Small intestine (tissue), 7 donors: ENCODE results near the gene RAB34. TPM values are rescaled to one million over a fixed set of nuclear protein-coding genes. Genes with fewer than 3 reads are reported as not detected.
A peak's percentile ranks its signal among the peaks of the same experiment; 100 is the strongest.

Experiments
- DNase-seq, 2 donors: peaks; one replicate each; pipeline versions ENCODE4 v3.0.0 to v3.0.0-alpha.2; 2013
- FAIRE-seq: peaks from 2 replicates; lab custom pipeline; 2012; peaks lifted over from hg19 to GRCh38; lab: Jason Lieb, UNC
- H3K27ac ChIP-seq, 3 donors: one replicate each; pipeline ENCODE4 v1.5.1; 2013; ENCODE audit warnings: low read length in 2 of 3, mild to moderate bottlenecking in 2 of 3, control low read depth in 1 of 3, inconsistent platforms in 1 of 3, low read depth in 1 of 3, moderate library complexity in 1 of 3
- H3K27me3 ChIP-seq, 3 donors: one replicate each; pipeline ENCODE4 v1.6.1; 2013; ENCODE audit warnings: low read length in 3 of 3, inconsistent platforms in 1 of 3; ENCODE audit not compliant: control insufficient read depth in 3 of 3, insufficient read depth in 3 of 3
- H3K36me3 ChIP-seq, 3 donors: one replicate each; pipeline ENCODE4 v1.6.1; 2013; ENCODE audit warnings: low read length in 3 of 3, inconsistent platforms in 1 of 3, low read depth in 1 of 3, mild to moderate bottlenecking in 1 of 3, moderate library complexity in 1 of 3; ENCODE audit not compliant: control insufficient read depth in 3 of 3, insufficient read depth in 2 of 3
- H3K4me1 ChIP-seq, 3 donors: one replicate each; pipeline ENCODE4 v1.6.1; 2013; ENCODE audit warnings: low read length in 2 of 3, inconsistent platforms in 1 of 3, low read depth in 1 of 3, mild to moderate bottlenecking in 1 of 3, moderate library complexity in 1 of 3; ENCODE audit not compliant: control insufficient read depth in 3 of 3, insufficient read depth in 2 of 3
- H3K4me3 ChIP-seq, 3 donors: one replicate each; pipeline ENCODE4 v1.5.1; 2013; ENCODE audit warnings: low read length in 3 of 3, control low read depth in 1 of 3, inconsistent platforms in 1 of 3, low read depth in 1 of 3, mild to moderate bottlenecking in 1 of 3, moderate library complexity in 1 of 3
- H3K9me3 ChIP-seq, 2 donors: one replicate each; pipeline ENCODE4 v1.6.1; 2013; ENCODE audit warnings: low read depth in 1 of 2, low read length in 1 of 2; ENCODE audit not compliant: control insufficient read depth in 2 of 2, insufficient read depth in 1 of 2
- WGBS, 3 donors: extraction: QIAGEN DNeasy Blood & Tissue Kit; methylation state at CpG; one replicate each; pipeline ENCODE4 v1.1.7; 2013; 5-methylcytosine and 5-hydroxymethylcytosine counted together
- polyA plus RNA-seq, 4 donors: library from polyadenylated mRNA; stranded (reverse) in 3 of 4; unstranded in 1 of 4; fragments of 200-250 nt in 3 of 4; fragments of 120-200 nt in 1 of 4; gene quantifications; one replicate each; pipeline versions ENCODE4 v1.2.1 to v1.2.3, GENCODE V29; 2013
- donor health status: healthy with polysubstance abuse.
- donor health status: control.
- donor health status: control.
- donor health status: Bipolar disorder and iron deficiency.
- donor health status: healthy.

The RAB34 gene
- polyA plus RNA-seq, 4 donors, result 4.2 to 76.4 (median 32.2) TPM

DNA sequence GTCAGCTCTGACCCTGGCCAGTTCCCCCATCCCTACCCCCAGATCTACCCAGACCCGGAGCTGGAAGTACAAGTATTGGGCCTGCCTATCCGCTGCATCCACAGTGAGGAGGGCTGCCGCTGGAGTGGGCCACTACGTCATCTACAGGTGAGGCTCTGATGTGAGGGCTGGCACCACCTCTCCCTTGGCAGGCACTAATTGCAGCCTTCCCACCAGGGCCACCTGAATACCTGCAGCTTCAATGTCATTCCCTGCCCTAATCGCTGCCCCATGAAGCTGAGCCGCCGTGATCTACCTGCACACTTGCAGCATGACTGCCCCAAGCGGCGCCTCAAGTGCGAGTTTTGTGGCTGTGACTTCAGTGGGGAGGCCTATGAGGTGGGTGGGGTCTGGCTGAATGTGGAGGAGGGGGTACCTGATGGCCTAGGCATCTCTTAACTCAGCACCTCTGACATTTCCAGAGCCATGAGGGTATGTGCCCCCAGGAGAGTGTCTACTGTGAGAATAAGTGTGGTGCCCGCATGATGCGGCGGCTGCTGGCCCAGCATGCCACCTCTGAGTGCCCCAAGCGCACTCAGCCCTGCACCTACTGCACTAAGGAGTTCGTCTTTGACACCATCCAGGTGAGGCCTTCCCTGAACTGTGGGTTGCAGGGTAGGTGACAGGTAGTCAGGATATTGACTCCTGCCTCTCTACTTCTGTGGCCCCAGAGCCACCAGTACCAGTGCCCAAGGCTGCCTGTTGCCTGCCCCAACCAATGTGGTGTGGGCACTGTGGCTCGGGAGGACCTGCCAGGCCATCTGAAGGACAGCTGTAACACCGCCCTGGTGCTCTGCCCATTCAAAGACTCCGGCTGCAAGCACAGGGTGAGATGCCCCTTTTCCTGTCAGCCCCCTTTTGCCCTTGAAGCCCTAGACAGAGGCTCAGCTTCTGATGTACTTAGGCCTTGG is 30.4 kb upstream of the RAB34 start:
- no peak for DNase-seq
- Histone ChIP-seq H3K27me3 (no peaks in the 10 kb centered on the region), H3K36me3 (peaks cover 2 to 83% (median 17%) of the 10 kb centered on the region in 3 donors), H3K4me1 (peaks cover 0 to 39% (median 7%) of the 10 kb centered on the region in 3 donors), H3K4me3 (peak overlapping the region in 1 of 3 donors; percentile 26), H3K9me3 (no peaks in the 10 kb centered on the region), H3K27ac (peak overlapping the region in 2 of 3 donors; percentile 83 to 98)
- 65 to 85% (median 66%) methylated on average over 18 of the region's 18 CpGs for WGBS, 3 donors
- FAIRE-seq, result no peak

GRCh38 chr17:28747051-28747691 is 29.5 kb upstream of the RAB34 start:
- Histone ChIP-seq H3K4me1 (peaks cover 0 to 48% (median 7%) of the 10 kb centered on the region in 3 donors), H3K27ac (peak overlapping the region; percentile 83 to 99 (median 98)), H3K4me3 (peak overlapping the region in 1 of 3 donors; percentile 26), H3K27me3 (no peaks in the 10 kb centered on the region), H3K9me3 (no peaks in the 10 kb centered on the region), H3K36me3 (peaks cover 2 to 76% (median 13%) of the 10 kb centered on the region in 3 donors)
- 17 to 52% (median 31%) methylated on average over 7 of the region's 7 CpGs for WGBS, 3 donors
- DNase-seq (peak; percentile 74 to 88), FAIRE-seq (no peak)

GRCh38 chr17:28746611-28747050 is 29.0 kb upstream of the RAB34 start:
- Histone ChIP-seq H3K36me3 (peaks cover 2 to 71% (median 13%) of the 10 kb centered on the region in 3 donors), H3K9me3 (no peaks in the 10 kb centered on the region), H3K4me1 (peaks cover 0 to 53% (median 7%) of the 10 kb centered on the region in 3 donors), H3K27me3 (no peaks in the 10 kb centered on the region), H3K4me3 (peak overlapping the region in 2 of 3 donors; percentile 80 to 87), H3K27ac (peak overlapping the region; percentile 98 to 100 (median 99))
- WGBS, 3 donors, result 20 to 39% (median 21%) methylated on average over 5 of the region's 5 CpGs
- DNase-seq (peak; percentile 80 to 99), FAIRE-seq (no peak)

DNA sequence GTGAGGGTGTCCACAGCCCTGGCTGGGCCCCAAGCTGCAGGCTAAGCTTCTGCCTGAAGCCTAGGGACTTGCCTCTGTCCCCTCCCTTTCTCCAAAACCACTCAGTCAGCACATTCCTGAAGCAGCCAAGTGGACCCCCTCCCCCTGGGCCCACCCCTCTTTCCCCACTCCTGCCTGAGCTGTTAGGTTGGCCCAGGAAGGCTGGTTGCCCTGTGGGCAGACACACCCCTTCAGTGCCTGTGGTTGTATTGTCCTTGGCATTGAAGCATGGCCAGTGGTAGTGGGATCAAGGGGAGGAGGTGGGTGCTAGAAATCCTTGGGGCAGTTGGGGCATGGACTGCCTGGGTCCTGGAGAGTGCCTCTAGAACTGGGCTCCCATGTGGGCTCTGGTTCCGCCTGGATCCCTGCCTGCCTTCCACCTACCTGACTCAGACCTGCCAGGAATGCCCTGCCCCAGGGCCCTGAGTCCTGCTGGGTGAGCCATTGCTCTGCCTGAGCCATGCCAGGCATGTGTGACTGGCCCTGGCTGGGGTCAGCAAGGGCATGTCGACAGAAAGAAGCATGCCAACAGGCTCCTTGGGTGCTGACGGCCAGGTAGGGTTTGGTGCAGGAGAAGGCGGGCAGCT is 28.2 kb upstream of the RAB34 start:
- Histone ChIP-seq H3K9me3 (no peaks in the 10 kb centered on the region), H3K27me3 (no peaks in the 10 kb centered on the region), H3K4me3 (peak overlapping the region; percentile 9 to 87 (median 80)), H3K27ac (peak overlapping the region; percentile 98 to 100 (median 99)), H3K4me1 (peaks cover 0 to 55% (median 7%) of the 10 kb centered on the region in 3 donors), H3K36me3 (peaks cover 2 to 71% (median 13%) of the 10 kb centered on the region in 3 donors)
- FAIRE-seq, result no peak
- peak; percentile 64 to 76 for DNase-seq
- 27 to 59% (median 47%) methylated on average over 4 of the region's 4 CpGs for WGBS, 3 donors

GRCh38 chr17:28744972-28745785 is 27.5 kb upstream of the RAB34 start:
- Histone ChIP-seq H3K4me1 (peaks cover 0 to 52% (median 7%) of the 10 kb centered on the region in 3 donors), H3K4me3 (peak overlapping the region; percentile 80 to 87 (median 83)), H3K36me3 (peaks cover 2 to 67% (median 13%) of the 10 kb centered on the region in 3 donors), H3K27ac (peak overlapping the region; percentile 98 to 100 (median 99)), H3K9me3 (no peaks in the 10 kb centered on the region), H3K27me3 (no peaks in the 10 kb centered on the region)
- FAIRE-seq (no peak), DNase-seq (peak; percentile 48 to 78)
- WGBS, 3 donors, result 3% methylated on average over 17 to 31 of the region's 31 CpGs

GRCh38 chr17:28744104-28744971 is 26.7 kb upstream of the RAB34 start:
- no peaks in the 10 kb centered on the region for H3K27me3 ChIP-seq
- H3K9me3 ChIP-seq, result no peaks in the 10 kb centered on the region
- H3K36me3 ChIP-seq, result peaks cover 2 to 59% (median 13%) of the 10 kb centered on the region in 3 donors
- DNase-seq (peak; percentile 79 to 91), FAIRE-seq (no peak)
- WGBS, 3 donors, result 0 to 1% (median 1%) methylated on average over 34 to 61 of the region's 61 CpGs
- H3K4me3 ChIP-seq, result peak overlapping the region; percentile 80 to 87 (median 83)
- peaks cover 0 to 47% (median 7%) of the 10 kb centered on the region in 3 donors for H3K4me1 ChIP-seq
- peak overlapping the region; percentile 98 to 100 (median 99) for H3K27ac ChIP-seq
